ENCODE data around the gene EGR1.

The EGR1 gene

GRCh38 chr5:138453590-138453989, 11.7 kb upstream of the EGR1 start:
- no peak for DNase-seq

DNA sequence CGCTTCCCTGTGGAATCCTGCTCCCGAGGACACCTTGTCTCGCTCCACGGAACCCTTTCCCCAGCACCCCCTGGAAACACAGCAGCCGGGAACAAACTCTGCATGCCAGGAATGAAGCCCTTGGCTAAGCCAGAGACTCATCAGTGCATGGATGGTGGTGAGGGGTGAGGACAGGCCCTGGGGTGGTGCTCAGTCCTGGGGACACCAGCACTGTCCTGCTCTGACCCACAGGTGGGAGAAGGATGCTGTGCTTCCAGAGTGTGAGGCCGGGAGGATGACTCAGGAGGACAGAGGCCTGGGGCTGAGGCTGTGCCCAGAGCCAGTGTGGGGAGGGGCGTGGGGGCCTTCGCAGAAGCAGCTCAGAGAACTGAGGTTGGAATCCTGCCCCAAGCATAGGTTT, 11.2 kb upstream of the EGR1 start:
- no peak for DNase-seq

DNA sequence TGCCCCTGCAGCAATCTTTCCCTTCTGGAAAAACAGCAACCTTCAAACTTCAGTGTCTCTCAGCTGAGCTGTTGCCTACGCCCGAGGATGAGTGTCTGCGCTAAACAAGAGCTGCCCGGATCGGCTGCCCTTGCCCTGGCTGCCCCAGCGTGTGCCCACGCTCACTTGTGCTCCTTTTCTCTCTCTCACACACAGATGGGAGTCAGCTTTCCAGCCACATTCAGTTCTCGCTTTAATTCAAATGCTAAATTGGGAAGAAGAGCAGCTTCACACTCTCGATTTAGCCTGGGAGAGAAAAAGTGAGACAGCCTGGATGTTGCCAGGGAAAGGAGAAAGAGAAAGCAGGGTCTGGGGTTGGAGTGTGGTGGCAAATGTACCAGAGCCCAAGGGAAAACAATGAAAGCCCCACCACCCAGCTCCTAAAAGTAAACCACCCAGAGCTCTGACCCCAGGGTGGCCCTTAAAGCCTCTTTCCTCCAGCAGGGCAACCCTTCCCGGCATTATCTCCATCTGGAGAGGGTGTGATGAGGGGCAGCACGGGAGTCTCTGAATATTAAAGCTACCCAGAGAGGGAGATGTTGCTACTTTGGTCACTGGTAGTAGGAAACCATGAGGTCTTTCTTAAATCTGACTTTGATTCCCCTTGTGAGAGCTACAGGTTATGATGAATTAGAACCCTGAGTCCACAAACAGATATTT, 9.9 kb upstream of the EGR1 start:
- DNase-seq: no peak

DNA sequence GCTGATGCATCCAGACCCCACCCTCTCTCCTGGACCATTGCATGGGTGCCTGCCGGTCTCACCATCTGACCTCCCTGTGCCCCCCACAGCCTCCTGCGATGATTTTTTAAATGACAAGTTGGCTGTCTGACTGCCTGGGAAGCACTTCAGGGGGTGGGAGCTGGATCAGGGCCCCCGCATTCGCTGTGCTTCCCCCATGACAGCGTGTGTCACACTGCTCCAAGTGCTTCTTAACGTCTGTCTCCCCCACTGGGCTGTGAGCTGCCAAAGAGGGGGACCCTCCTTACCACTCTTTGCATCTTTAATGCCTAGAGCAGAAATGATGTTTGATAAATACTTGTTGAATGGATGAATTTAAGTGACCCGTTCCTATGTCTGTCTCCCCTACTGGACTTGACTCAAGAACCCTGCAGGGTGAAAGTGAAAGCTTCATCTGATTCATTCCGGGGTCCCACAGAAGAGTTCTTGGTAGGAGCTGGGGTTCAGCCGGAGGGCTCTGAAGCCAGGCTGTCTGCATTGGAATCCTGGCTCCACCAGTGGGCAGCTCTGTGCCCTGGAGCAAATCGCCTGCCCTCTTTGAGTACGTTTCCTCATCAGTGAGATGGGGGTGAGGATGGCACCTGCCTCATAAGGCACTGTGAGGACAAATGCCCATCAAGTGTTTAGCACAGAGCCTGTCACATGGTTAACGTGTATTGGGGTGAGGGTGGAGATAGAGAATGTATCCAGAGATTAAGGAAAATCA, 7.6 kb upstream of the EGR1 start:
- DNase-seq: no peak

GRCh38 chr5:138458384-138458783, 6.9 kb upstream of the EGR1 start:
- DNase-seq: no peak

- no peak for DNase-seq
Observed at GRCh38 chr5:138458856-138459255, 6.4 kb upstream of the EGR1 start.

GRCh38 chr5:138459311-138459933, 5.9 kb upstream of the EGR1 start:
- DNase-seq: peak; percentile 87

DNA sequence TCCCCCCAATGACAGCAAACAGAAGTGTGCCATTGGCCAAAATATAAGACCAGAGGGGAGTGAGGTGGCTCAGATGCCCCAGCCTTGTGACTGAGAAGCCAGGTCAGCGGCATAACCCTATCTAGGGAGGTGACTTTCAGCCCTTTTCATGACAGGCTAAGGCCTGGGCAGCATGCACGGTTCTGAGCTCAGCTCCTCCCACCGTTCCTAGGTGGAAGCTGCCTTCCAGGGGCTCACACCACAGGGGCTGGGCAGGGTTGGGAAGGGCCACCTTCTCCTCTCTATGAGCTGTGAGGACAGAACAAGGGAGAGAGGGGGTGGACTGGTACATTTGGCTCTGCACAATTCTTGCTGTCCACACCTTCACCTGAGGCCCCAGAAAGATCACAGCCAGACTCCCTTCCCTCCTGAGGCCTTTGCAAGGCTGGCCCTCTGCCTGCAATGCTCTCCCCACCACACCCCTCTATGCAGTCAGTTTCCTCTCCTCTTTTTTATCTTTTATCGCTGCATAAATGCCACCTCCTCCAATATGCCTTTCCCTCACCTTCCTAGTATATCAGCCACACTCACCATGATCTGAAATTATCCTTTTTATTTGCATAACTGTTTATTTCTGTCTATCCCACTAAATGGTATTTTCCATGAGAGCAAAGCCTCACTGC, 5.1 kb upstream of the EGR1 start:
- DNase-seq: no peak

- no peak for DNase-seq
Observed at GRCh38 chr5:138461343-138462125, 3.7 kb upstream of the EGR1 start.

- no peak for DNase-seq
Observed at GRCh38 chr5:138463419-138464007, 1.8 kb upstream of the EGR1 start.

- peak; percentile 96 for DNase-seq
Observed at GRCh38 chr5:138464008-138464387, 1.3 kb upstream of the EGR1 start.

DNA sequence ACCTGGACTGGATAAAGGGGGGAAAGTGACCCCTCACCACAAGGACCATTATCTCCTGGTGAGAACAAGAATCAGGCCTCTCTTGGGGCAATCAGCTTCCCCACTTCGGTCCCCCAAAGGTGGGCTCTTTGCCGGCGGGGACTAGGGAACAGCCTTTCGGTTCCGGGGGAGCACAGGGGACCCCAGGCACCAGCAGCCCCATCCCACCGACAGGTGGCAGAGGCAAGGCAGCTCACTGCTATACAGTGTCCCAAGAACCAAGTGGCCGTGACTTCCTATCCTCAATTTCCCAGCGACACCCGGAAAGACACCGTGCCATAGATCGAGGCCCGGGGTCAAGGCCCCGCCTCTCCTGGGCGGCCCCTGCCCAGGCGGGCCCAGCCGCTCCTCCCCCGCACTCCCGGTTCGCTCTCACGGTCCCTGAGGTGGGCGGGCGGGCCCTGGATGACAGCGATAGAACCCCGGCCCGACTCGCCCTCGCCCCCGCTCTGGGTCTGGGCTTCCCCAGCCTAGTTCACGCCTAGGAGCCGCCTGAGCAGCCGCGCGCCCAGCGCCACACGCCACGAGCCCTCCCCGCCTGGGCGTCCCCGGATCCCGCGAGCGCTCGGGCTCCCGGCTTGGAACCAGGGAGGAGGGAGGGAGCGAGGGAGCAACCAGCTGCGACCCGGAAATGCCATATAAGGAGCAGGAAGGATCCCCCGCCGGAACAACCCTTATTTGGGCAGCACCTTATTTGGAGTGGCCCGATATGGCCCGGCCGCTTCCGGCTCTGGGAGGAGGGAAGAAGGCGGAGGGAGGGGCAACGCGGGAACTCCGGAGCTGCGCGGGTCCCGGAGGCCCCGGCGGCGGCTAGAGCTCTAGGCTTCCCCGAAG, 655 bp upstream of the EGR1 start:
- DNase-seq: peak; percentile 98

DNA sequence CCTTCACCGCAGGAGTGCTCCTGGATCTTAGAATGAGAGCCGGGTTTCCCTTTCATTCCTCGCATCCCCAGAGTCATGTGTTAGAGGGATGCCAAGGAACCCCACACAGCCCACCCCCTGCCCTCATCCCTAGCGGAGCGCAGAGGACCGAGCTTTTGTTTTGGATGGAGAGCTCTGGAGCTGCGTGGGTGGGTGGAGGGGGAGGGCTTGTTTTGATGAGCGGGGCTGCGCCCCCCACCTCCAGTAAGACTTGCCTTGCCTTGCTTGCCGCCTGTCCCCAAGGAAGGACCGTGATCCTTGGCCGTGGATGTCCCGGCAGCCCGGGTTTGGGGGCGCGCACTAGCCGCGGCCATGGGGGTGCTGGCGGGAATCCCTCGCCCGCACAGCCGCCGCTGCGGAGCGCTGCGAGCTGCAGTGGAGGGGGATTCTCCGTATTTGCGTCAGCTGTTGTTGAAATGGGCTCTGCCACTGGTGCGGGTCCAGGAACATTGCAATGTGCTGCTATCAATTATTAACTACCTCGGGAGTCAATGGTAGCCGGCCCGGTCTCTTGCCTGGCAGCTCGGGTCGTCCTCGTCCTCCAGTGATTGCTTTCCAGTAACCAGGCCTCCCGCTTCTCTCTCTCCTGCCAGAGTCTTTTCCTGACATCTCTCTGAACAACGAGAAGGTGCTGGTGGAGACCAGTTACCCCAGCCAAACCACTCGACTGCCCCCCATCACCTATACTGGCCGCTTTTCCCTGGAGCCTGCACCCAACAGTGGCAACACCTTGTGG, 1.0 kb downstream of the EGR1 start:
- DNase-seq: no peak

DNA sequence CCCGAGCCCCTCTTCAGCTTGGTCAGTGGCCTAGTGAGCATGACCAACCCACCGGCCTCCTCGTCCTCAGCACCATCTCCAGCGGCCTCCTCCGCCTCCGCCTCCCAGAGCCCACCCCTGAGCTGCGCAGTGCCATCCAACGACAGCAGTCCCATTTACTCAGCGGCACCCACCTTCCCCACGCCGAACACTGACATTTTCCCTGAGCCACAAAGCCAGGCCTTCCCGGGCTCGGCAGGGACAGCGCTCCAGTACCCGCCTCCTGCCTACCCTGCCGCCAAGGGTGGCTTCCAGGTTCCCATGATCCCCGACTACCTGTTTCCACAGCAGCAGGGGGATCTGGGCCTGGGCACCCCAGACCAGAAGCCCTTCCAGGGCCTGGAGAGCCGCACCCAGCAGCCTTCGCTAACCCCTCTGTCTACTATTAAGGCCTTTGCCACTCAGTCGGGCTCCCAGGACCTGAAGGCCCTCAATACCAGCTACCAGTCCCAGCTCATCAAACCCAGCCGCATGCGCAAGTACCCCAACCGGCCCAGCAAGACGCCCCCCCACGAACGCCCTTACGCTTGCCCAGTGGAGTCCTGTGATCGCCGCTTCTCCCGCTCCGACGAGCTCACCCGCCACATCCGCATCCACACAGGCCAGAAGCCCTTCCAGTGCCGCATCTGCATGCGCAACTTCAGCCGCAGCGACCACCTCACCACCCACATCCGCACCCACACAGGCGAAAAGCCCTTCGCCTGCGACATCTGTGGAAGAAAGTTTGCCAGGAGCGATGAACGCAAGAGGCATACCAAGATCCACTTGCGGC, 1.8 kb downstream of the EGR1 start:
- DNase-seq: no peak

- no peak for DNase-seq
Observed at GRCh38 chr5:138467711-138468132, 2.4 kb downstream of the EGR1 start.

DNA sequence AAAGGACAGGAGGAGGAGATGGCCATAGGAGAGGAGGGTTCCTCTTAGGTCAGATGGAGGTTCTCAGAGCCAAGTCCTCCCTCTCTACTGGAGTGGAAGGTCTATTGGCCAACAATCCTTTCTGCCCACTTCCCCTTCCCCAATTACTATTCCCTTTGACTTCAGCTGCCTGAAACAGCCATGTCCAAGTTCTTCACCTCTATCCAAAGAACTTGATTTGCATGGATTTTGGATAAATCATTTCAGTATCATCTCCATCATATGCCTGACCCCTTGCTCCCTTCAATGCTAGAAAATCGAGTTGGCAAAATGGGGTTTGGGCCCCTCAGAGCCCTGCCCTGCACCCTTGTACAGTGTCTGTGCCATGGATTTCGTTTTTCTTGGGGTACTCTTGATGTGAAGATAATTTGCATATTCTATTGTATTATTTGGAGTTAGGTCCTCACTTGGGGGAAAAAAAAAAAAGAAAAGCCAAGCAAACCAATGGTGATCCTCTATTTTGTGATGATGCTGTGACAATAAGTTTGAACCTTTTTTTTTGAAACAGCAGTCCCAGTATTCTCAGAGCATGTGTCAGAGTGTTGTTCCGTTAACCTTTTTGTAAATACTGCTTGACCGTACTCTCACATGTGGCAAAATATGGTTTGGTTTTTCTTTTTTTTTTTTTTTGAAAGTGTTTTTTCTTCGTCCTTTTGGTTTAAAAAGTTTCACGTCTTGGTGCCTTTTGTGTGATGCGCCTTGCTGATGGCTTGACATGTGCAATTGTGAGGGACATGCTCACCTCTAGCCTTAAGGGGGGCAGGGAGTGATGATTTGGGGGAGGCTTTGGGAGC, 3.1 kb downstream of the EGR1 start:
- DNase-seq: no peak

DNA sequence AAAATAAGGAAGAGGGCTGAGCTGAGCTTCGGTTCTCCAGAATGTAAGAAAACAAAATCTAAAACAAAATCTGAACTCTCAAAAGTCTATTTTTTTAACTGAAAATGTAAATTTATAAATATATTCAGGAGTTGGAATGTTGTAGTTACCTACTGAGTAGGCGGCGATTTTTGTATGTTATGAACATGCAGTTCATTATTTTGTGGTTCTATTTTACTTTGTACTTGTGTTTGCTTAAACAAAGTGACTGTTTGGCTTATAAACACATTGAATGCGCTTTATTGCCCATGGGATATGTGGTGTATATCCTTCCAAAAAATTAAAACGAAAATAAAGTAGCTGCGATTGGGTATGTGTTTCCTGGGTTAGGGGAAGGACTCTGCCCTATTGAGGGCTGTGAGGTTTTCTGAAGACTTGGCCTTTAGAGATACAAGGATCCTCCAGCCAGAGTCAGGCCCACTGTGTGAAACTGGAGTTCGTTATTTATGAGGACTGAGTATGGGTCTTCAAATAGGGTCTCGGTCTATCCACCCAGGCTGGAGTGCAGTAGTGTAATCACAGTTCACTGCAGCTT, 3.8 kb downstream of the EGR1 start:
- no peak for DNase-seq

Measured in activated CD4-positive, alpha-beta T cell treated with anti-CD3 and anti-CD28 coated beads, Interleukin-2, Interleukin-6, amounts not matched to agents 100 ng/mL and 50 ng/mL, durations not matched to agents 16 hours and 8 hours (primary cell).